ENCODE measurements around the gene EML4. TPM values are rescaled to one million over a fixed set of nuclear protein-coding genes. Genes with fewer than 3 reads are reported as not detected.

Gene EML4
- polyA plus RNA-seq, 1 of the 3 experiments (the other 2 are of a cell fraction) = 35.0 TPM

DNA sequence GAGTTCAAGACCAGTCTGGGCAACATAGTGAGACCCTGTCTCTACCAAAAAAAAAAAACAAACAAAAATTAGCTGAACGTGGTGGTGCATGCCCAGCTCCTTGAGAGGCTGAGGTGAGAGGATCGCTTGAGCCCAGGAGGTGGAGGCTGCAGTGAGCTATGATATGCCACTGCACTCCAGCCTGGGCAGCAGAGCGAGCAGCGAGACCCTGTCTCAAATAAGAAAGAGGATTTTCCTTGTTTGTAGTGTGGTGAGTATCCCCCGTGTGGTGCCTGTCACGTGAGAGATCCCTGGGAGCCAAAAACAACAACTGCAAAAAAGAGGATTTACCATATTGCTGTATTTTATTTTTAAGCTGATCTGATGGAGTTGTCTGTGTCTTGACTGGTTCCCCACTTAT lies 9.2 kb downstream of the EML4 start (continued):
- TF ChIP-seq, protein P1, sequence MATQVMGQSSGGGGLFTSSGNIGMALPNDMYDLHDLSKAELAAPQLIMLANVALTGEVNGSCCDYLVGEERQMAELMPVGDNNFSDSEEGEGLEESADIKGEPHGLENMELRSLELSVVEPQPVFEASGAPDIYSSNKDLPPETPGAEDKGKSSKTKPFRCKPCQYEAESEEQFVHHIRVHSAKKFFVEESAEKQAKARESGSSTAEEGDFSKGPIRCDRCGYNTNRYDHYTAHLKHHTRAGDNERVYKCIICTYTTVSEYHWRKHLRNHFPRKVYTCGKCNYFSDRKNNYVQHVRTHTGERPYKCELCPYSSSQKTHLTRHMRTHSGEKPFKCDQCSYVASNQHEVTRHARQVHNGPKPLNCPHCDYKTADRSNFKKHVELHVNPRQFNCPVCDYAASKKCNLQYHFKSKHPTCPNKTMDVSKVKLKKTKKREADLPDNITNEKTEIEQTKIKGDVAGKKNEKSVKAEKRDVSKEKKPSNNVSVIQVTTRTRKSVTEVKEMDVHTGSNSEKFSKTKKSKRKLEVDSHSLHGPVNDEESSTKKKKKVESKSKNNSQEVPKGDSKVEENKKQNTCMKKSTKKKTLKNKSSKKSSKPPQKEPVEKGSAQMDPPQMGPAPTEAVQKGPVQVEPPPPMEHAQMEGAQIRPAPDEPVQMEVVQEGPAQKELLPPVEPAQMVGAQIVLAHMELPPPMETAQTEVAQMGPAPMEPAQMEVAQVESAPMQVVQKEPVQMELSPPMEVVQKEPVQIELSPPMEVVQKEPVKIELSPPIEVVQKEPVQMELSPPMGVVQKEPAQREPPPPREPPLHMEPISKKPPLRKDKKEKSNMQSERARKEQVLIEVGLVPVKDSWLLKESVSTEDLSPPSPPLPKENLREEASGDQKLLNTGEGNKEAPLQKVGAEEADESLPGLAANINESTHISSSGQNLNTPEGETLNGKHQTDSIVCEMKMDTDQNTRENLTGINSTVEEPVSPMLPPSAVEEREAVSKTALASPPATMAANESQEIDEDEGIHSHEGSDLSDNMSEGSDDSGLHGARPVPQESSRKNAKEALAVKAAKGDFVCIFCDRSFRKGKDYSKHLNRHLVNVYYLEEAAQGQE (IDR thresholded peaks at IDR 0.05; ENCODE audit: low read depth, low read length) = no peak
- no peak for TF ChIP-seq CHD2 (IDR thresholded peaks at IDR 0.05; ENCODE audit: low read length, partially characterized antibody)
- no peak for TF ChIP-seq TAF1 (IDR thresholded peaks at IDR 0.05; ENCODE audit: borderline replicate concordance, low read depth, low read length)
- TF ChIP-seq EP300 (IDR thresholded peaks at IDR 0.05; ENCODE audit: borderline replicate concordance in 1 of 2, low read depth in 1 of 2, low read length in 1 of 2) = no peak
- TF ChIP-seq RCOR1 (IDR thresholded peaks at IDR 0.05; ENCODE audit: low read length) = no peak
- TF ChIP-seq GABPA (IDR thresholded peaks at IDR 0.05; ENCODE audit: low read depth) = no peak

DNA sequence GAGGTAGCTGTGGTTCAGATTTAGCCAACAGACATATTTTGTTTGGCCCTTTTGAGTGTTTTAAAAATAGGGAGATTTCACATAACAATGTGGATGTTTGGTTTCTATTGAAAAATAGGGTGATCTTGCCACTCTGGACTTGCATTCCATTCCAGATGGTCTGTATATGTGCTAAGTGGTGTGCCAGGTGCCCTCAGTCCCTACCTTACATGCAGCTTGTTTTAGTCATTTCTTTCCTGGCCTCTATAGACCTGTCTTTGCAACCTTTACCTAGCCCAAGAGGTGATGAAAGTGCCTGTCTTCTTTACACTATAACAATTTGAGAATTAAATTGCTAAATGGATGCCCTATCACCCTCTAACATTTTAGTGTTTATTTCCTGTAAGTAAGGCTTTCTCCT lies 11.1 kb downstream of the EML4 start:
- DNase-seq = no peak
- POLR2A ChIA-PET = interaction anchor here (0.8 kb wide), 1 partner anchor 9 kb away, joined by 3 read pairs; no protein-coding TSS in a partner anchor
- Histone ChIP-seq H3K79me2 (ENCODE audit: insufficient read depth) (peaks cover 93% of the 10 kb centered on the region), H3K27me3 (ENCODE audit: insufficient read depth) (no peaks in the 10 kb centered on the region), H3K36me3 (replicated peaks in 1 of 2; ENCODE audit: control insufficient read depth in 1 of 2, insufficient read depth in 2 of 2, low read length in 1 of 2) (peaks cover 0 to 11% of the 10 kb centered on the region in 2 experiments), H3F3A (replicated peaks; ENCODE audit: insufficient read depth) (peaks cover 7% of the 10 kb centered on the region), H4K20me1 (ENCODE audit: insufficient read depth) (peaks cover 43% of the 10 kb centered on the region; the same call in 1 of the 2 replicates), H3K9ac (no peak overlapping the region), H3K4me2 (no peak overlapping the region), H3K9me2 (no peaks in the 10 kb centered on the region), H3K4me1 (ENCODE audit: control insufficient read depth in 1 of 2, insufficient read depth in 2 of 2, low read depth in 1 of 2, low read length in 1 of 2) (peaks cover 7 to 15% of the 10 kb centered on the region in 2 experiments; a peak in 3 of 4 replicates), H3K9me3 (no peaks in the 10 kb centered on the region), H3K4me3 (ENCODE audit: low read depth in 2 of 2, low read length in 1 of 2) (no peak overlapping the region), H3K27ac (ENCODE audit: low read depth in 2 of 2, low read length in 1 of 2) (peak overlapping the region in 1 of 2 experiments; percentile 29; a peak in 1 of 4 replicates), H2AFZ (ENCODE audit: low read depth) (no peak overlapping the region)
- CTCF ChIA-PET = interaction anchor here (0.7 to 1.9 kb wide), 5 partner anchors 10 to 89 kb away, joined by 3 to 6 read pairs (median 4); no protein-coding TSS in a partner anchor
- TF ChIP-seq MXI1 (IDR thresholded peaks at IDR 0.05; ENCODE audit: low read depth, low read length) (no peak), YY1 (IDR thresholded peaks at IDR 0.05; ENCODE audit: low read depth) (no peak), RXRA (IDR thresholded peaks at IDR 0.05; ENCODE audit: borderline replicate concordance, low read depth) (no peak), JUND (IDR thresholded peaks at IDR 0.05) (no peak), RAD21 (IDR thresholded peaks at IDR 0.05; ENCODE audit: low read length) (no peak), CHD2 (IDR thresholded peaks at IDR 0.05; ENCODE audit: low read length, partially characterized antibody) (no peak)
- TF ChIP-seq, protein P1 (IDR thresholded peaks at IDR 0.05; ENCODE audit: low read depth, low read length) = no peak
- TF ChIP-seq, protein P2, sequence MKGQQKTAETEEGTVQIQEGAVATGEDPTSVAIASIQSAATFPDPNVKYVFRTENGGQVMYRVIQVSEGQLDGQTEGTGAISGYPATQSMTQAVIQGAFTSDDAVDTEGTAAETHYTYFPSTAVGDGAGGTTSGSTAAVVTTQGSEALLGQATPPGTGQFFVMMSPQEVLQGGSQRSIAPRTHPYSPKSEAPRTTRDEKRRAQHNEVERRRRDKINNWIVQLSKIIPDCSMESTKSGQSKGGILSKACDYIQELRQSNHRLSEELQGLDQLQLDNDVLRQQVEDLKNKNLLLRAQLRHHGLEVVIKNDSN (IDR thresholded peaks at IDR 0.05; ENCODE audit: borderline replicate concordance, low read depth) = no peak

All from SK-N-SH (cell line).